DND-41 (cell line): ENCODE results near the gene SAT2.

Experiments
- ATAC-seq: fragments of 200-7000 bp; cut with Tn5 transposase; 3 replicates; pipeline ENCODE4 v1.9.1; 2021; ENCODE audit warnings: low read depth; ENCODE audit not compliant: insufficient read depth
- DNase-seq: peaks from one replicate; pipeline ENCODE4 v3.0.0-alpha.2; 2020
- H2AFZ ChIP-seq: 2 replicates; pipeline ENCODE4 v1.6.0; 2012; ENCODE audit warnings: low read depth, low read length
- H3K27ac ChIP-seq: 2 replicates; pipeline ENCODE4 v1.5.1; 2012; ENCODE audit warnings: low read length, inconsistent platforms
- H3K27me3 ChIP-seq: fragments of 200-600 bp; sonication (generic); 2 replicates; pipeline ENCODE4 v1.6.0; 2012; ENCODE audit warnings: low read length, mild to moderate bottlenecking, inconsistent platforms; ENCODE audit not compliant: insufficient read depth, poor library complexity
- H3K36me3 ChIP-seq: 2 replicates; pipeline ENCODE4 v1.5.1; 2012; ENCODE audit warnings: low read length, inconsistent platforms; ENCODE audit not compliant: insufficient read depth
- H3K4me1 ChIP-seq: 2 replicates; pipeline ENCODE4 v1.5.1; 2012; ENCODE audit warnings: mild to moderate bottlenecking, low read length; ENCODE audit not compliant: insufficient read depth
- H3K4me2 ChIP-seq: 2 replicates; pipeline ENCODE4 v1.6.0; 2012; ENCODE audit warnings: mild to moderate bottlenecking, moderate library complexity, low read length, inconsistent platforms; ENCODE audit not compliant: insufficient read depth
- H3K4me3 ChIP-seq, 2 experiments: fragments of 200-600 bp in 1 of 2; shearing (Covaris generic) in 1 of 2; 2 replicates each; pipeline ENCODE4 v1.5.1; 2012 to 2016; ENCODE audit warnings: inconsistent platforms in 2 of 2, low read length in 2 of 2, mild to moderate bottlenecking in 2 of 2, low read depth in 1 of 2, moderate library complexity in 1 of 2
- H3K79me2 ChIP-seq: 2 replicates; pipeline ENCODE4 v1.6.0; 2012; ENCODE audit warnings: low read length, inconsistent platforms; ENCODE audit not compliant: insufficient read depth
- H3K9ac ChIP-seq: 2 replicates; pipeline ENCODE4 v1.6.0; 2012; ENCODE audit warnings: low read depth, mild to moderate bottlenecking, inconsistent platforms, low read length, moderate library complexity
- H3K9me3 ChIP-seq: 2 replicates; pipeline ENCODE4 v1.5.1; 2012; ENCODE audit warnings: low read length, moderate library complexity, mild to moderate bottlenecking, inconsistent platforms; ENCODE audit not compliant: insufficient read depth, severe bottlenecking
- H4K20me1 ChIP-seq: 2 replicates; pipeline ENCODE4 v1.6.0; 2012; ENCODE audit warnings: low read length; ENCODE audit not compliant: insufficient read depth
- EZH2 ChIP-seq: IDR thresholded peaks from 3 replicates; pipeline ENCODE4 v1.6.1; 2012; ENCODE audit warnings: borderline replicate concordance, low read depth, mild to moderate bottlenecking, moderate library complexity, low read length, inconsistent platforms; ENCODE audit not compliant: severe bottlenecking
- TF ChIP-seq, protein P1 (sequence below): IDR thresholded peaks from 2 replicates; pipeline ENCODE4 v1.5.1; 2012; ENCODE audit warnings: borderline replicate concordance, low read length, moderate library complexity, mild to moderate bottlenecking; ENCODE audit not compliant: poor library complexity, severe bottlenecking; ENCODE audit errors: extremely low read depth

The SAT2 gene

DNA sequence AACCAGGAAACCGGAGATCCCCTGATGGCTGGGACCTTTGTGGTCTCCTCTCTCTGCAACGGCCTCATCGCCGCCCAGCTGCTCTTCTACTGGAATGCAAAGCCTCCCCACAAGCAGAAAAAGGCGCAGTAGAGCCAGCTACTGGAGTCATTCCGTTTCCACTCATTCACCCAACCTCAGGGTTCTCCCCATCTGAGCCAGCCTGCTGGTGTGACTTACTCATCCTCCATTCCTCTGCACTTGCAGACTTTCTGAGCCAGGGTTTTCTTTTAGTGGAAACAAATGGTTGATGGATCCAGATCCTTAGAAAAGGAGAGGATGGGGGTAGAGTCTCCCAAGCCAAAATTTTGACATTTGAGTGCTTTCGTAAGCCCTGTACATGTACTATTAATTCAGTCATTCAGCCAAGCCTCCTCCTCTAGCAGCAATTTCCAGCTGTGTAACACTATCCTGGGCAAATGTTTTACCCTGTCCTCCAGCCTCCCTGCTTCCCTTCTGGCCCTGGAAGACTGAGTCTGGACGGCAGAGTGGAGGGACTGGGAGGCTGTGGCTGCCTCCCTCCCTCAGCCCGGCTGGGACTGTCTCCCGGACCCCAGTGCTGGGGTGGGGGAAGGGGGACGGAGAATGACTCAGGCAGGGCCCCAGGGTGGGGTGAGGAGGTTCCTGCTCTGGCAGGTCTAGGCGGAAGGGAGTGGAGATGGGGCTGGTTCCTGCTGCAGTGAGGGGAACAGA, 40.0 kb downstream of the SAT2 start:
- H3K36me3 ChIP-seq = peaks cover 72% of the 10 kb centered on the region
- H3K4me1 ChIP-seq = peaks cover 27% of the 10 kb centered on the region
- H3K9me3 ChIP-seq = no peaks in the 10 kb centered on the region
- 0 out of 2 replicates have a peak, but pooled peaks cover 3% of the 10 kb centered on the region for H4K20me1 ChIP-seq
- H3K4me3 ChIP-seq = no peak overlapping the region
- no peak overlapping the region for H2AFZ ChIP-seq
- no peak overlapping the region for H3K9ac ChIP-seq
- no peak overlapping the region for H3K27ac ChIP-seq
- ATAC-seq (no peak), DNase-seq (no peak)
- no peaks in the 10 kb centered on the region for H3K27me3 ChIP-seq
- H3K4me2 ChIP-seq = no peak overlapping the region
- H3K79me2 ChIP-seq = peaks cover 35% of the 10 kb centered on the region
- TF ChIP-seq, protein P1, sequence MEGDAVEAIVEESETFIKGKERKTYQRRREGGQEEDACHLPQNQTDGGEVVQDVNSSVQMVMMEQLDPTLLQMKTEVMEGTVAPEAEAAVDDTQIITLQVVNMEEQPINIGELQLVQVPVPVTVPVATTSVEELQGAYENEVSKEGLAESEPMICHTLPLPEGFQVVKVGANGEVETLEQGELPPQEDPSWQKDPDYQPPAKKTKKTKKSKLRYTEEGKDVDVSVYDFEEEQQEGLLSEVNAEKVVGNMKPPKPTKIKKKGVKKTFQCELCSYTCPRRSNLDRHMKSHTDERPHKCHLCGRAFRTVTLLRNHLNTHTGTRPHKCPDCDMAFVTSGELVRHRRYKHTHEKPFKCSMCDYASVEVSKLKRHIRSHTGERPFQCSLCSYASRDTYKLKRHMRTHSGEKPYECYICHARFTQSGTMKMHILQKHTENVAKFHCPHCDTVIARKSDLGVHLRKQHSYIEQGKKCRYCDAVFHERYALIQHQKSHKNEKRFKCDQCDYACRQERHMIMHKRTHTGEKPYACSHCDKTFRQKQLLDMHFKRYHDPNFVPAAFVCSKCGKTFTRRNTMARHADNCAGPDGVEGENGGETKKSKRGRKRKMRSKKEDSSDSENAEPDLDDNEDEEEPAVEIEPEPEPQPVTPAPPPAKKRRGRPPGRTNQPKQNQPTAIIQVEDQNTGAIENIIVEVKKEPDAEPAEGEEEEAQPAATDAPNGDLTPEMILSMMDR = no peak
- no peak for TF ChIP-seq EZH2

DNA sequence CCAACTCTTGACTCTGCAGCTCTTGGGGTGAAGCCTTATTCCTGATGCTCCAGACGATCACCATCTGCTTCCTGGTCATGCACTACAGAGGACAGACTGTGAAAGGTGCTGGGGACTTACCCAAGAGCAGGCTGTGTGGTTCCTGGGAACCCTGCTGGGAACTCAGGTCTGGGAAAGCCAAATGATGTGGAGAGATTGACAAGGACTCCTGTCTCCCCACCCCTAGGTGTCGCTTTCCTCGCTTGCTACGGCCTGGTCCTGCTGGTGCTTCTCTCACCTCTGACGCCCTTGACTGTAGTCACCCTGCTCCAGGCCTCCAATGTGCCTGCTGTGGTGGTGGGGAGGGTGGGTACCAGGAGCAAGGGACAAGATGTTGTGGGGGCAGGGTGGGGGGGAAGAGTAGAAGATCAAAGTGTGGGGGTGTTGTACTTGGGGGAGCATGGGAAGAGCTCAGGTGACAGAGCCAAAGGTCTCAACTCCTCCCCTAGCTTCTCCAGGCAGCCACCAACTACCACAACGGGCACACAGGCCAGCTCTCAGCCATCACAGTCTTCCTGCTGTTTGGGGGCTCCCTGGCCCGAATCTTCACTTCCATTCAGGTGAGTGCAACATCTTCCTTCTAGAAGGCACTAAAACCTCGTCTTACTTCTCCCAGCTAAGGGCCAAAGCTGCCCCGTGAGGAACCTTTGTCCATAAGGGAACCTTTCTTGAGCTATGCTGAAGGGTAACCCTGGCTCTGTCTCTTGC, 40.8 kb downstream of the SAT2 start:
- no peak overlapping the region for H2AFZ ChIP-seq
- H3K27me3 ChIP-seq = no peaks in the 10 kb centered on the region
- peaks cover 43% of the 10 kb centered on the region for H3K79me2 ChIP-seq
- ATAC-seq (no peak), DNase-seq (no peak)
- H3K9me3 ChIP-seq = no peaks in the 10 kb centered on the region
- no peak overlapping the region for H3K27ac ChIP-seq
- H3K9ac ChIP-seq = no peak overlapping the region
- H4K20me1 ChIP-seq = 0 out of 2 replicates have a peak, but pooled peaks cover 3% of the 10 kb centered on the region
- no peak overlapping the region for H3K4me2 ChIP-seq
- peaks cover 69% of the 10 kb centered on the region for H3K36me3 ChIP-seq
- H3K4me1 ChIP-seq = peaks cover 34% of the 10 kb centered on the region
- TF ChIP-seq, protein P1 = peak; percentile 30
- no peak for TF ChIP-seq EZH2
- H3K4me3 ChIP-seq = no peak overlapping the region

DNA sequence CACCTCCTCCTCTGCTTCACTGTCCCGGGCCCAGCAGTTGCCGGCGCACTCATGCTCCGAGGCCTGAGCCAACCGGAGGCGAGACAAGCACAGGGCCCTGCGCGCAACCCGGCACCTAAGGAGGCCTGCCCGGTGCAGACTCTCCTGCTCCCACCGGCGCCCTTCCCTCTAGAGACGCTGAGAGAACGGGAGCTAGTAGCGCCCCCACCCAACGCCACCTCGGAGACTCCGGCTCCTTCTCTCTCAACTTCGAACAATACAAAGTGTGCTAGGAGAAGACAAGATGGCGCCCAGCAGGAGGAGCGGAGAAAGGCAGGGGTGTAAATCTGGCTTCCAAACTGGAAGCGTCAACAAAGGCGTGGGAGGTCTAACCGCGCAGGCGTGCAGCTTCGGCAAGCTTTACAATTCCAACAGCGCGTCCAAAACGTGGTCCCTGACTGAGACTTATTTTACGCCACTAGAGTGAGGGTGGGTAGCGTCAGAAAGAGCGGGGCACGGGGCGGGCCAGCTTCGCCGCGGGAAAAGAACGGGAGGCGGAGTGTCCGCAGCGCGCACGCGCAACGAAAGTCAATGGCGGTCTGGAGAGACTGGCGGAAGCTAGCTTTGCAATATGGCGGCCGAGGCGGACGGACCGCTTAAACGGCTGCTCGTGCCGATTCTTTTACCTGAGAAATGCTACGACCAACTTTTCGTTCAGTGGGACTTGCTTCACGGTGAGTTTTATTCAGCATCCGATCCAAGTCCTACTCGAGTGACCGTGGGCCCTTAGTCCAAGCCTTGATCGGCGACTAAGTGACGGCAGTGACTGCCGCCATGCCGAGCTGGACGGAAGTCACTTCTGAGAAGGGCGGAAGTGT, 44.1 kb downstream of the SAT2 start, which contains the start of gene MPDU1:
MPDU1 (plus strand) TSS at position 600 of the 857 bp plus-strand sequence; CDS start at position 611, 11 bp downstream.
- H3K79me2 ChIP-seq = peaks cover 56% of the 10 kb centered on the region
- no peaks in the 10 kb centered on the region for H3K9me3 ChIP-seq
- peak within 1 kb of the TSS; percentile 82 for H2AFZ ChIP-seq
- H3K4me1 ChIP-seq = peaks cover 51% of the 10 kb centered on the region
- peaks cover 11% of the 10 kb centered on the region for H4K20me1 ChIP-seq
- DNase-seq (peak; percentile 98), ATAC-seq (peak; percentile 70)
- peak within 1 kb of the TSS; percentile 68 to 87 for H3K4me3 ChIP-seq
- peaks cover 61% of the 10 kb centered on the region for H3K36me3 ChIP-seq
- H3K27me3 ChIP-seq = no peaks in the 10 kb centered on the region
- H3K4me2 ChIP-seq = peak within 1 kb of the TSS; percentile 84
- H3K9ac ChIP-seq = peak within 1 kb of the TSS; percentile 88
- peak within 1 kb of the TSS; percentile 98 for H3K27ac ChIP-seq
- TF ChIP-seq, protein P1 = no peak
- no peak for TF ChIP-seq EZH2
